CMK (cell line): Measurements from ENCODE around the gene FBRS.
"Not testable (repeated sequence)": the region's sequence is repeated elsewhere in the genome, so short reads cannot be mapped to it uniquely, and the experiment has no call there.

ENCODE experiments used
- DNase-seq: peaks from one replicate; pipeline ENCODE4 v3.0.0-alpha.2; 2010; ENCODE audit warnings: low read depth

FBRS gene

GRCh38 chr16:30665155-30665829 is 7.1 kb downstream of the FBRS start:
- DNase-seq = no peak

GRCh38 chr16:30665830-30666190 is 7.6 kb downstream of the FBRS start:
- DNase-seq = no peak

GRCh38 chr16:30666681-30667080 is 8.4 kb downstream of the FBRS start:
- no peak for DNase-seq

GRCh38 chr16:30667361-30667905 is 9.2 kb downstream of the FBRS start:
- no peak for DNase-seq

GRCh38 chr16:30668393-30668792 is 10.2 kb downstream of the FBRS start:
- DNase-seq = no peak

- no peak for DNase-seq
These were observed 11.0 kb downstream of the FBRS start for GRCh38 chr16:30669026-30669902.

- DNase-seq = no peak
These were observed 11.9 kb downstream of the FBRS start for GRCh38 chr16:30669903-30670824.

GRCh38 chr16:30675143-30675542 is 16.9 kb downstream of the FBRS start:
- DNase-seq = no peak

- no peak for DNase-seq
These were observed 19.8 kb downstream of the FBRS start for GRCh38 chr16:30677931-30678585.

GRCh38 chr16:30678586-30678970 is 20.3 kb downstream of the FBRS start:
- DNase-seq = no peak

GRCh38 chr16:30680326-30680725 is 22.1 kb downstream of the FBRS start:
- DNase-seq = no peak

- DNase-seq = no peak
These were observed 30.5 kb downstream of the FBRS start for GRCh38 chr16:30688701-30689100.

- DNase-seq = no peak
These were observed 33.7 kb downstream of the FBRS start for GRCh38 chr16:30691907-30692306.

- DNase-seq = no peak
These were observed 34.3 kb downstream of the FBRS start for GRCh38 chr16:30692396-30693064.

- no peak for DNase-seq
These were observed 36.9 kb downstream of the FBRS start for GRCh38 chr16:30694926-30695693.

- not testable (repeated sequence) for DNase-seq
These were observed 38.4 kb downstream of the FBRS start for GRCh38 chr16:30696646-30697045.

- no peak for DNase-seq
These were observed 39.3 kb downstream of the FBRS start for GRCh38 chr16:30697264-30698138.

- peak; percentile 90 for DNase-seq
These were observed 40.0 kb downstream of the FBRS start for GRCh38 chr16:30698139-30698815.
